Omental fat pad (tissue), 4 donors: Measurements from ENCODE around the gene GLTP. TPM values are rescaled to one million over a fixed set of nuclear protein-coding genes. Genes with fewer than 3 reads are reported as not detected.
"Not testable (repeated sequence)": the region's sequence is repeated elsewhere in the genome, so short reads cannot be mapped to it uniquely, and the experiment has no call there.

ENCODE experiments used
- ATAC-seq: fragments of 150-250 bp; one replicate; pipeline ENCODE4 v1.9.1; 2016; ENCODE audit warnings: mild to moderate bottlenecking, moderate library complexity; ENCODE audit not compliant: low FRiP score
- DNase-seq: peaks from one replicate; pipeline ENCODE4 v3.0.0-alpha.2; 2019; ENCODE audit warnings: low spot score
- CTCF ChIP-seq, 3 donors: fragments of 450-650 bp; IDR thresholded peaks; one replicate each; pipeline ENCODE4 v1.5.1; 2016 to 2017; ENCODE audit warnings: antibody characterized with exemption in 3 of 3, mild to moderate bottlenecking in 3 of 3, moderate library complexity in 2 of 3
- total RNA-seq, 4 donors: library from RNA; depleted of rRNA; stranded (reverse); fragments of >200 nt; gene quantifications; one replicate each; pipeline ENCODE4 v1.1.0, GENCODE V29; 2016

Gene GLTP
- total RNA-seq, 4 donors from 2014 or later = 28.5 to 42.7 (median 36.5) TPM

DNA sequence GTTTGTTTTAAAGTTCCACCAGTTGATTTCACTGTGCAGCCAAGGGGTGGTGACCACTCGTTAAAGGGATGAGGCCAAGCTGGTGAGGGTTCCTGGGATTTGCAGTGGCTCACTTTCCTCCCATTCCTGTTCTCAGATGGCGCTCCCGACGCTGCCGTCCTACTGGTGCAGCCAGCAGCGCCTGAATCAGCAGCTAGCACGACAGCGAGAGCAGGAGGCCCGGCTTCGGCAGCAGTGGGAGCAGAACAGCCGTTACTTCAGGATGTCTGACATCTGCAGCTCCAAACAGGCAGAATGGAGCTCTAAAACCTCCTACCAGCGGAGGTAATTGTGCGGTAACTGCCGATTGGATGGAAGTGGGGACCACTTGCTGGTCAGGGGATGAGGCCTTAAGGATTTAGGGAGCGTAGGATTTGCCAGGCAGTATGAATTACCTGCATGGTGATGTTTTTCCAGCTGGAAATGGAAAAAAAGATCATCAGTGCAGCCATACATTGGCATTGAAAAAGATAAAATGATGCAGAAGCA lies 22.6 kb upstream of the GLTP start:
- no peak for TF ChIP-seq CTCF (IDR thresholded peaks at IDR 0.05)
- ATAC-seq (no peak), DNase-seq (no peak)

GRCh38 chr12:109900752-109901580 lies 20.6 kb upstream of the GLTP start:
- peak; percentile 13 for ATAC-seq
- no peak for TF ChIP-seq CTCF (IDR thresholded peaks at IDR 0.05)
- DNase-seq = no peak

DNA sequence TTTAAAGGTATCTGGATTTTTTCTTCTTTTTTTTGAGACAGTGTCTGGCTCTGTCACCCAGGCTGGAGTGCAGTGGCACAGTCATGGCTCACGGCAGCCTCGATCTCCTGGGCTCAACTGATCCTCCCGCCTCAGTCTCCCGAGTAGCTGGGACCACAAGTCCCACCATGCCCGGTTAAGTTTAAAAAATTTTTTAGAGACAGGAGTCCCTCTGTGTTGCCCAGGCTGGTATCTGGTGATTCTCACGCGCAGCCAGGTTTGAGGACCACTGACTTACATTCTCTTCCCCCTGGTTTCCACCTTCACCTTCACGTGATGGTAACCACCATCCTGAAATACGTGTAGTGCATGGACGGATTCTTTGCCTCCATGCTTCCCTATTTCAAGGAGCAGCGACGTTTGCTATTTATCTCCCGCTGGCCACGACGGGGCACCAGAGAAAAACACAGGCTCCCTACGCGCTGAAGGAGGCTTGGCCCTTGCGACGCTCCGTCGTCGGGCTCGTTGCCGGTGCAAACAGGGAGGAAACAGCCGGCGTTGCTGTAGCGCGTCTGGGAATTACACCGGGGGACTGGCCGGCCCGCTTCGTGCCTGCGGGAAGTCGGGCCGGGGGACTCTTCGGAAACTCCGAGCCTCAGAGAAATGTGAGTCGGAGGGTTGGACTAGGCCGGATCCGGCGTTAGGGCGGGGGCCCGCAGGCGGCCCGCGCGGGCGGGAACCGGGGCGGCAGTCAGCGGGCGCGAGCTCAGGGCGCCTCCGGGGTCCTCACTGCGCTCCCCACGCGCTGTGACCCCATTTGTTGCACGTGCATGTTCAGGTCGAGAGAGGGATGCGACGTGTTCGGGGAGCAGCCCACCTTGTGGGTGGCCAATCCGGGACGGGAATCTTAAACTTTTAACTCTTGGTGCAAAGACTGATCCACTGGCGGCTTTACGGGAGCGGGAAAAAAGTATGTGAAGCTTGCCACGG lies 19.7 kb upstream of the GLTP start, which contains the start of gene TCHP:
Gene TCHP (plus strand): TSS at position 492 of the 969 bp plus-strand sequence. CDS start 2,753 bp downstream, outside the sequence.
- no peak for TF ChIP-seq CTCF (IDR thresholded peaks at IDR 0.05)
- ATAC-seq = peak; percentile 88
- DNase-seq = peak; percentile 44

DNA sequence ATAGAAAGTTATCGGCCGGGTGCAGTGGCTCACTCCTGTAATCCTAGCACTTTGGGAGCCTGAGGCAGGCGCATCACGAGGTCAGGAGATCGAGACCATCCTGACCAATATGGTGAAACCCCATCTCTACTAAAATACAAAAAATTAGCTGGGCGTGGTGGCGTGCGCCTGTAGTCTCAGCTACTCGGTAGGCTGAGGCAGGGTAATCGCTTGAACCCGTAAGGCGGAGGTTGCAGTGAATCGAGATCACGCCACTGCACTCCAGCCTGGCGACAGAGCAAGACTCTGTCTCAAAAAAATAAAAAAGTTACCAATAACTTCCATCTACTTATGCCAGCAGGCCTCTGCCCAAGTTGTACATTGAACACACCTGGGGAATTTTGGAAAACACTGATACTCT lies 19.0 kb upstream of the GLTP start:
- ATAC-seq, DNase-seq: not testable (repeated sequence)

GRCh38 chr12:109897029-109897428 lies 16.7 kb upstream of the GLTP start:
- no peak for TF ChIP-seq CTCF (IDR thresholded peaks at IDR 0.05)
- no peak for ATAC-seq
- DNase-seq = no peak

DNA sequence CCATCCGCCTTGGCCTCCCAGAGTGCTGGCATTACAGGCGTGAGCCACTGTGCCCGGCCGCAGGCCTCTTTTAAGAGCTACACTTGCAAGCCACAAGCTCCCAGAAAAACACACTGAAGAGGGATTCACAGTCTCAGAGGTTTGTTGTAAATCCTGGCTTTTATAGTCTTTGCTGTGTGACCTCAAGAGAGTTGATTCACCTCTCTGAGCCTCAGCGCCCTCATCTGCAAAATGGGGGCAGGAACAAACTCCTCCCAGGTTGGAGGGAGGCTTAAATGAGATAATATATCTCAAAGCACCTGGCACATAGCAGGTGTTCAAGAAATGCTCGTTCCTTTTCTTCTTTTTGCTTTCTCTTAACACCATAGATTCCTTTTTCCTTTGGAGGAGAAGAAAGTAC lies 15.8 kb upstream of the GLTP start:
- no peak for DNase-seq
- TF ChIP-seq CTCF (IDR thresholded peaks at IDR 0.05) = no peak
- ATAC-seq = no peak

- DNase-seq = no peak
- TF ChIP-seq CTCF (IDR thresholded peaks at IDR 0.05) = no peak
- ATAC-seq = no peak
Measured at GRCh38 chr12:109894939-109895338, 14.6 kb upstream of the GLTP start.
